Measurements from ENCODE around the gene DICER1. TPM values are rescaled to one million over a fixed set of nuclear protein-coding genes. Genes with fewer than 3 reads are reported as not detected.

The DICER1 gene
- total RNA-seq, 1 experiment from 2014 or later = 32.7 TPM

GRCh38 chr14:95068521-95068920 lies 88.8 kb downstream of the DICER1 start:
- H3K4me1 ChIP-seq (ENCODE audit: control insufficient read depth, insufficient read depth, low read length) = no peaks in the 10 kb centered on the region
- TF ChIP-seq CTCF (IDR thresholded peaks at IDR 0.05) (no peak), POLR2AphosphoS5 (IDR thresholded peaks at IDR 0.05; ENCODE audit: low read depth, low read length) (no peak), REST (IDR thresholded peaks at IDR 0.05; ENCODE audit: insufficient read depth in 1 of 2, low read depth in 2 of 2, low read length in 1 of 2) (no peak), SIN3A (IDR thresholded peaks at IDR 0.05; ENCODE audit: borderline replicate concordance, insufficient read depth, low read depth, low read length) (no peak), TCF7L2 (IDR thresholded peaks at IDR 0.05; ENCODE audit: low read depth, low read length) (no peak)
- BruUV-seq (replicated peaks) = no TSS peak
- ATAC-seq = no peak
- H3K4me3 ChIP-seq (ENCODE audit: low read depth in 2 of 2, low read length in 2 of 2) = no peak overlapping the region
- POLR2A ChIA-PET = no interaction called here
- DNase-seq (ENCODE audit: low read depth, low spot score) = no peak
- no peaks in the 10 kb centered on the region for H3K36me3 ChIP-seq (ENCODE audit: control insufficient read depth, insufficient read depth, low read length)
- intact Hi-C loops (cut with micrococcal nuclease; ENCODE audit: unreplicated experiment) (no loop called here), in situ Hi-C loops (cut with HindIII; ENCODE audit: low pct_unique_long_range_greater_than_20kb, low sequenced_read_pairs) (no loop called here)
- H3K27me3 ChIP-seq (ENCODE audit: control insufficient read depth, insufficient read depth, low read length) = no peaks in the 10 kb centered on the region
- no peak overlapping the region for H3K27ac ChIP-seq (ENCODE audit: low read length)
- CTCF ChIA-PET = no interaction called here
- no peaks in the 10 kb centered on the region for H3K9me3 ChIP-seq (ENCODE audit: control insufficient read depth, insufficient read depth, low read depth, low read length)

GRCh38 chr14:95068080-95068479 lies 89.2 kb downstream of the DICER1 start:
- in situ Hi-C loops (cut with HindIII; ENCODE audit: low pct_unique_long_range_greater_than_20kb, low sequenced_read_pairs) (no loop called here), intact Hi-C loops (cut with micrococcal nuclease; ENCODE audit: unreplicated experiment) (no loop called here)
- H3K4me1 ChIP-seq (ENCODE audit: control insufficient read depth, insufficient read depth, low read length) = no peaks in the 10 kb centered on the region
- H3K4me3 ChIP-seq (ENCODE audit: low read depth in 2 of 2, low read length in 2 of 2) = no peak overlapping the region
- ChIA-PET CTCF (no interaction called here), POLR2A (no interaction called here)
- no peaks in the 10 kb centered on the region for H3K9me3 ChIP-seq (ENCODE audit: control insufficient read depth, insufficient read depth, low read depth, low read length)
- TF ChIP-seq REST (IDR thresholded peaks at IDR 0.05; ENCODE audit: insufficient read depth in 1 of 2, low read depth in 2 of 2, low read length in 1 of 2) = no peak
- no peak for TF ChIP-seq TCF7L2 (IDR thresholded peaks at IDR 0.05; ENCODE audit: low read depth, low read length)
- no peak for TF ChIP-seq SIN3A (IDR thresholded peaks at IDR 0.05; ENCODE audit: borderline replicate concordance, insufficient read depth, low read depth, low read length)
- no peak for TF ChIP-seq POLR2AphosphoS5 (IDR thresholded peaks at IDR 0.05; ENCODE audit: low read depth, low read length)
- no peak for TF ChIP-seq CTCF (IDR thresholded peaks at IDR 0.05)
- BruUV-seq (replicated peaks) = no TSS peak
- DNase-seq (ENCODE audit: low read depth, low spot score) = no peak
- H3K27me3 ChIP-seq (ENCODE audit: control insufficient read depth, insufficient read depth, low read length) = no peaks in the 10 kb centered on the region
- no peak for ATAC-seq
- no peaks in the 10 kb centered on the region for H3K36me3 ChIP-seq (ENCODE audit: control insufficient read depth, insufficient read depth, low read length)
- H3K27ac ChIP-seq (ENCODE audit: low read length) = no peak overlapping the region
